MCF 10A (cell line): ENCODE results near the gene NEK6. TPM values are rescaled to one million over a fixed set of nuclear protein-coding genes. Genes with fewer than 3 reads are reported as not detected.

ENCODE experiments used
- BruUV-seq: library from RNA; stranded (reverse); fragments of 400-500 nt; replicated peaks from 2 replicates; lab custom pipeline; 2021; lab: Mats Ljungman, UMichigan
- CTCF ChIA-PET: fragments of 300-600 bp; sonication (Branson Sonifier 250); formaldehyde crosslinking; extraction: SDS; loops from one replicate; lab custom pipeline; 2021; ENCODE audit warnings: antibody characterized with exemption, inconsistent platforms; lab: Yijun Ruan, JAX
- POLR2A ChIA-PET: fragments of 300-600, 350-650 bp; sonication (Branson Sonifier 250); formaldehyde crosslinking; extraction: SDS; loops from one replicate; lab custom pipeline; 2020; ENCODE audit warnings: antibody characterized with exemption, inconsistent platforms; lab: Yijun Ruan, JAX
- DNase-seq: peaks from one replicate; pipeline ENCODE4 v3.0.0-alpha.2; 2018; ENCODE audit not compliant: unreplicated experiment
- H3K27ac Mint-ChIP-seq: one replicate; pipeline ENCODE4 v1.8.0; 2022; ENCODE audit warnings: mild to moderate bottlenecking, low read depth, mixed read lengths; ENCODE audit not compliant: unreplicated experiment
- H3K27me3 Mint-ChIP-seq: one replicate; pipeline ENCODE4 v1.8.0; 2022; ENCODE audit warnings: mixed read lengths; ENCODE audit not compliant: insufficient read depth, unreplicated experiment
- H3K36me3 Mint-ChIP-seq: one replicate; pipeline ENCODE4 v1.8.0; 2022; ENCODE audit warnings: mild to moderate bottlenecking, moderate library complexity, mixed read lengths; ENCODE audit not compliant: insufficient read depth, unreplicated experiment
- H3K4me1 Mint-ChIP-seq: one replicate; pipeline ENCODE4 v1.8.0; 2022; ENCODE audit warnings: mixed read lengths; ENCODE audit not compliant: insufficient read depth, unreplicated experiment
- H3K4me3 Mint-ChIP-seq: one replicate; pipeline ENCODE4 v1.8.0; 2022; ENCODE audit warnings: mild to moderate bottlenecking, moderate library complexity, mixed read lengths; ENCODE audit not compliant: unreplicated experiment
- H3K9me3 Mint-ChIP-seq: one replicate; pipeline ENCODE4 v1.8.0; 2022; ENCODE audit warnings: mixed read lengths; ENCODE audit not compliant: unreplicated experiment
- CTCF ChIP-seq: fragments of 200-600 bp; IDR thresholded peaks from one replicate; pipeline ENCODE4 v1.8.0; 2022; ENCODE audit warnings: antibody characterized with exemption, mild to moderate bottlenecking; ENCODE audit not compliant: unreplicated experiment
- intact Hi-C: fragments of 100-400 bp; cut with micrococcal nuclease; formaldehyde crosslinking; loops from 2 replicates; pipeline ENCODE4 v1.14.1; 2022
- total RNA-seq: library from RNA; stranded (reverse); gene quantifications from 2 replicates; pipeline ENCODE4 v1.2.3, GENCODE V29; 2022

NEK6 gene
- total RNA-seq, 1 experiment from 2014 or later, result 27.5 TPM

- no peak for TF ChIP-seq CTCF
- DNase-seq, result no peak
- POLR2A ChIA-PET, result interaction anchor here (1.4 kb wide), 1 partner anchor 36 kb away, joined by 3 read pairs; no protein-coding TSS in a partner anchor
- CTCF ChIA-PET, result interaction anchor here (0.6 to 0.9 kb wide), 3 partner anchors 10 to 57 kb away, joined by 3 read pairs; no protein-coding TSS in a partner anchor
- intact Hi-C loops, result no loop called here
- no TSS peak for BruUV-seq
- H3K9me3 Mint-ChIP-seq, result no peaks in the 10 kb centered on the region
- H3K27ac Mint-ChIP-seq, result peak overlapping the region; percentile 27
- H3K36me3 Mint-ChIP-seq, result peaks cover 43% of the 10 kb centered on the region
- no peak overlapping the region for H3K4me3 Mint-ChIP-seq
- H3K27me3 Mint-ChIP-seq, result no peaks in the 10 kb centered on the region
- peaks cover 8% of the 10 kb centered on the region for H3K4me1 Mint-ChIP-seq
These were observed 82.7 kb downstream of the NEK6 start for GRCh38 chr9:124340219-124341069.

GRCh38 chr9:124341455-124342170, 83.9 kb downstream of the NEK6 start:
- Mint-ChIP-seq H3K36me3 (peaks cover 41% of the 10 kb centered on the region), H3K4me1 (peaks cover 8% of the 10 kb centered on the region), H3K27ac (peak overlapping the region; percentile 27), H3K27me3 (no peaks in the 10 kb centered on the region), H3K9me3 (no peaks in the 10 kb centered on the region), H3K4me3 (no peak overlapping the region)
- BruUV-seq, result no TSS peak
- TF ChIP-seq CTCF, result no peak
- intact Hi-C loops, result loop anchor here (2.0 kb wide), 1 partner anchor 215 kb away; no protein-coding TSS in a partner anchor
- DNase-seq, result no peak
- POLR2A ChIA-PET, result interaction anchor here (0.6 to 1.4 kb wide), 3 partner anchors 9 to 37 kb away, joined by 3 read pairs; no protein-coding TSS in a partner anchor
- CTCF ChIA-PET, result interaction anchor here (0.9 to 1.2 kb wide), 2 partner anchors 56 to 799 kb away, joined by 3 read pairs; no protein-coding TSS in a partner anchor

- Mint-ChIP-seq H3K36me3 (peaks cover 38% of the 10 kb centered on the region), H3K9me3 (no peaks in the 10 kb centered on the region), H3K4me1 (peaks cover 8% of the 10 kb centered on the region), H3K4me3 (no peak overlapping the region), H3K27ac (peak overlapping the region; percentile 58), H3K27me3 (no peaks in the 10 kb centered on the region)
- ChIA-PET POLR2A (no interaction called here), CTCF (interaction anchor here (0.7 to 1.2 kb wide), 2 partner anchors 10 to 800 kb away, joined by 3 to 4 read pairs; no protein-coding TSS in a partner anchor)
- intact Hi-C loops, result loop anchor here (2.0 kb wide), 1 partner anchor 216 kb away; no protein-coding TSS in a partner anchor
- DNase-seq, result no peak
- no TSS peak for BruUV-seq
- no peak for TF ChIP-seq CTCF
These were observed 84.6 kb downstream of the NEK6 start for GRCh38 chr9:124342402-124342775.
